GM19455 (cell line): ENCODE measurements around the gene TWIST1.

ENCODE experiments used
- ATAC-seq: cut with Tn5 transposase; IDR thresholded peaks from one replicate; pipeline ENCODE4 v1.9.1; 2021; ENCODE audit not compliant: unreplicated experiment

Gene TWIST1

GRCh38 chr7:19113855-19114550 lies 3.4 kb downstream of the TWIST1 start:
- no peak for ATAC-seq

- ATAC-seq = no peak
These were observed 4.5 kb downstream of the TWIST1 start for GRCh38 chr7:19113002-19113350.

GRCh38 chr7:19112274-19113001 lies 5.0 kb downstream of the TWIST1 start:
- no peak for ATAC-seq

- ATAC-seq = no peak
These were observed 5.8 kb downstream of the TWIST1 start for GRCh38 chr7:19111474-19112273.

- ATAC-seq = no peak
These were observed 6.7 kb downstream of the TWIST1 start for GRCh38 chr7:19110776-19111175.

- ATAC-seq = no peak
These were observed 7.3 kb downstream of the TWIST1 start for GRCh38 chr7:19110026-19110730.

- ATAC-seq = no peak
These were observed 8.2 kb downstream of the TWIST1 start for GRCh38 chr7:19109000-19109946.

GRCh38 chr7:19107356-19108146 lies 9.9 kb downstream of the TWIST1 start:
- no peak for ATAC-seq

GRCh38 chr7:19107081-19107355 lies 10.4 kb downstream of the TWIST1 start:
- no peak for ATAC-seq

- no peak for ATAC-seq
These were observed 11.0 kb downstream of the TWIST1 start for GRCh38 chr7:19106241-19107080.

GRCh38 chr7:19105546-19105945 lies 11.9 kb downstream of the TWIST1 start:
- ATAC-seq = no peak

GRCh38 chr7:19104811-19105210 lies 12.6 kb downstream of the TWIST1 start:
- no peak for ATAC-seq

GRCh38 chr7:19102884-19103283 lies 14.6 kb downstream of the TWIST1 start:
- ATAC-seq = no peak

GRCh38 chr7:19101909-19102308 lies 15.5 kb downstream of the TWIST1 start:
- no peak for ATAC-seq

GRCh38 chr7:19101472-19101871 lies 16.0 kb downstream of the TWIST1 start:
- ATAC-seq = no peak

- no peak for ATAC-seq
These were observed 17.5 kb downstream of the TWIST1 start for GRCh38 chr7:19099924-19100323.

- ATAC-seq = no peak
These were observed 18.2 kb downstream of the TWIST1 start for GRCh38 chr7:19099194-19099593.

GRCh38 chr7:19098510-19098909 lies 18.9 kb downstream of the TWIST1 start:
- no peak for ATAC-seq
